HTR-8/SVneo (cell line): Measurements from ENCODE around the gene ISYNA1.

Experiments
- DNase-seq: peaks from one replicate; pipeline ENCODE4 v3.0.0; 2011; ENCODE audit warnings: low spot score, mixed read lengths; ENCODE audit not compliant: insufficient read length
- FAIRE-seq: peaks from 2 replicates; lab custom pipeline; 2011; peaks lifted over from hg19 to GRCh38; lab: Jason Lieb, UNC

Gene ISYNA1

GRCh38 chr19:18433735-18434398 lies 4.1 kb downstream of the ISYNA1 start:
- DNase-seq (no peak), FAIRE-seq (no peak)

GRCh38 chr19:18433015-18433691 lies 4.8 kb downstream of the ISYNA1 start:
- DNase-seq (no peak), FAIRE-seq (no peak)

GRCh38 chr19:18432275-18433014 lies 5.5 kb downstream of the ISYNA1 start:
- no peak for DNase-seq
- no peak for FAIRE-seq

GRCh38 chr19:18431351-18432197 lies 6.4 kb downstream of the ISYNA1 start:
- no peak for FAIRE-seq

GRCh38 chr19:18430417-18431144 lies 7.4 kb downstream of the ISYNA1 start:
- FAIRE-seq (peak; percentile 16), DNase-seq (no peak)

More at GRCh38 chr19:18431351-18432197, 6.4 kb downstream of the ISYNA1 start:
- DNase-seq = no peak

GRCh38 chr19:18429717-18430416 lies 8.1 kb downstream of the ISYNA1 start:
- FAIRE-seq (no peak), DNase-seq (no peak)

- FAIRE-seq (peak; percentile 89), DNase-seq (no peak)
These were observed 8.9 kb downstream of the ISYNA1 start for GRCh38 chr19:18428787-18429674.

GRCh38 chr19:18428173-18428786 lies 9.7 kb downstream of the ISYNA1 start:
- FAIRE-seq = no peak
- DNase-seq = no peak

GRCh38 chr19:18427743-18428113 lies 10.2 kb downstream of the ISYNA1 start:
- no peak for DNase-seq
- FAIRE-seq = no peak

GRCh38 chr19:18427080-18427742 lies 10.7 kb downstream of the ISYNA1 start:
- DNase-seq (no peak), FAIRE-seq (no peak)

- no peak for DNase-seq
- FAIRE-seq = no peak
These were observed 11.5 kb downstream of the ISYNA1 start for GRCh38 chr19:18426416-18426767.

- no peak for DNase-seq
- FAIRE-seq = peak; percentile 75
These were observed 12.2 kb downstream of the ISYNA1 start for GRCh38 chr19:18425515-18426415.

- DNase-seq (no peak), FAIRE-seq (no peak)
These were observed 12.9 kb downstream of the ISYNA1 start for GRCh38 chr19:18424890-18425514.

GRCh38 chr19:18424122-18424889 lies 13.6 kb downstream of the ISYNA1 start:
- peak; percentile 16 for FAIRE-seq

More at GRCh38 chr19:18424122-18424889, 13.6 kb downstream of the ISYNA1 start:
- DNase-seq = no peak
